ENCODE results near the gene PDE4D.

PDE4D gene

DNA sequence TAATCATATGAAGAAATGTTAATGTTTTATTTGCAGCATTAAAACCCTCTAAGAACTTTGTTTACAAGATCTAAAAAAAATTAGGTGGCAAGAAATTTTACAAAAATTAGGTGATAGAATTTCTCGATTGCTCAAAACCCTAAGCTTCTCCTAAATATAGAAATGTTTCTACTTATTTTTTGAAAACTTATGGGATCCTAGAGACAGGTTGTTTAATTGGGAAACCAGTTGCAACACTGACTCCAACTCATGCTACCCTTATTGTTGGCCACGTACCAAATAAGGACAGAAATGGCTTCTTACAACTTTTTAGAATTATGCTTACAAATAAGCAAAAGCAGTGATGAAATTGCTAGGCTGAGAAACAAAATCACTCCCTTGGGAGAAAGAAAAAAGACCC, 531.1 kb downstream of the PDE4D start:
- Mint-ChIP-seq H3K27me3 (ENCODE audit: low read depth) (peaks cover 41% of the 10 kb centered on the region), H3K4me1 (ENCODE audit: low read depth) (no peaks in the 10 kb centered on the region), H3K4me3 (no peak overlapping the region), H3K9me3 (no peaks in the 10 kb centered on the region), H3K36me3 (ENCODE audit: low read depth) (no peaks in the 10 kb centered on the region), H3K27ac (no peak overlapping the region)

DNA sequence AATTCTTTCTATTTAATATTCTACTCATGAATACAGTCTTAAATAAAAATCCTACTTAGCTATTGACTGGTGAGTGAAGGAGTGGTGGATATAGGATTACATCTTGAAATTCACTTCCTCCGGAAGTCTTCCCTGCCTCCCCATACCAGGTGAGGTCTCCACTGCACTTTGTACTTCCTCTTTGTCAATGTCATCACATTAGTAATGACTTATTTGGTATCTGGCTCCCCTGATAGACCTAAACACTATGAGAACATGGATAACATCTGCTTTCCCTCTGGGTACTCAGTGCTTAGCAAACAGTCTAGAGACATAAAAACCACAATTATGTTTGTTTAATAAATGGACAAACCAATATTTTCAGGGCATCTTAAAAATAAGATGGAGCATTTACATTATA, 532.1 kb downstream of the PDE4D start:
- no peaks in the 10 kb centered on the region for H3K36me3 Mint-ChIP-seq (ENCODE audit: low read depth)
- H3K4me3 Mint-ChIP-seq = no peak overlapping the region
- H3K27me3 Mint-ChIP-seq (ENCODE audit: low read depth) = peaks cover 40% of the 10 kb centered on the region
- H3K27ac Mint-ChIP-seq = no peak overlapping the region
- H3K9me3 Mint-ChIP-seq = no peaks in the 10 kb centered on the region
- H3K4me1 Mint-ChIP-seq (ENCODE audit: low read depth) = no peaks in the 10 kb centered on the region

DNA sequence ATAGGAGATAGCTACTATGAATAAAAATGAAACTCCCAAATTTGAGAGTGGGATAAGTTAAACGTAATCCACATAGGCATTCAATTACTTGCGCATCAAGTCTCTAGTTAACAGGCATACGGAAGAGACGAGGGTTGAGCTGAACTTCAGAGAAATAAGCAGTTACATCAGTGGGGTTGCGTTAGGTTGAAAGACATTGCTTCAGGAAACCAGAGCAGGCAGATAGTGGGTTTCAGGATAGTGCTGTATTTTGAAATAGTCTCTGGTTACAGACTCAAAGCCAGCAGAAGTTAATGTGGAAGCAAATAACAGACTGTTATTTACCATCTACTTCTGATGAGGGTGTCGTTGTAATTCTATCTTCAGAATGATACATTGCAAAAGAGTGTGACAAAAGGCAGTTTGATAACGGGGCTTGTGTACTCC, 533.4 kb downstream of the PDE4D start:
- Mint-ChIP-seq H3K4me3 (no peak overlapping the region), H3K27me3 (ENCODE audit: low read depth) (peaks cover 31% of the 10 kb centered on the region), H3K27ac (no peak overlapping the region), H3K9me3 (no peaks in the 10 kb centered on the region), H3K4me1 (ENCODE audit: low read depth) (no peaks in the 10 kb centered on the region), H3K36me3 (ENCODE audit: low read depth) (no peaks in the 10 kb centered on the region)

DNA sequence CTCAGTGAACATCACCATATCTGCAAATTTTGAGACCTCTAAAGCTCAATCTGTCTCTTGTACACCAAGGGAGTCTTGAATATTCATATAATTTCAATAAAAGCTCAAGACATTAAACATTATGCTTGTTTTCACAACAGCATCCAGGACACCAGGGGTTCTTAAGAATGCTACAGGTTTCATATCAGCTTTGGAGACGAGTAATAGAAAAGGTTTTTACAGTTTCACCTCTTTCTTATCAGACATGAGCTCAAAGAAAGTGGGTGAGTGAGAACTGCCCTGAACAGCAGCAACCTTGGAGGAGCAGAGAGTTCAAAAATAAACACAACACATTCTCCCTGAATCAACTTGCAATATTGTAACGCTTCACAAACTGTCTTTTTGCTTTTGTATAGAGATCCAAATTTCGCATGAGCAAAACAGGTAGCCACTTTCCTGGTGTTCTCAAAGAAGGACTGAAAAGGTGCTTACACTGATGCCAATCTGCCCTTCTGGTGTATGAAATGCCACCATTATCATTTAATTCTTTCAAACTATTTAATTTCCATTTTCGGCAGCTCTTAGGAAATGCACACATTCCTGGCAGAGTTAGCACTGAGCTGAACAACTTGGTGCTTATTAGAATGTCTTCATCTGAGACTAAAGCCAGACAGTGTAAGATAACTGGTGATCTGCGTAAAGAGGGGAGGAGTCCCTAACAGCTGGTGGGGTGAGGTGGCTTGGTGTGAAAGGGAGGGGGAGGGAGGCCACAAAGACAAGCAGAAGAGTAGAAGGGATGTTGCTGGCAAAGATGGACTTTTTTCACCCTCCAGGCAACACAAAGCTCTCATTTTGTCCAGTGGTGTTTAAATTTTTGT, 535.3 kb downstream of the PDE4D start:
- Mint-ChIP-seq H3K27me3 (ENCODE audit: low read depth) (peaks cover 25% of the 10 kb centered on the region), H3K27ac (no peak overlapping the region), H3K36me3 (ENCODE audit: low read depth) (no peaks in the 10 kb centered on the region), H3K4me1 (ENCODE audit: low read depth) (no peaks in the 10 kb centered on the region), H3K9me3 (no peaks in the 10 kb centered on the region), H3K4me3 (no peak overlapping the region)

DNA sequence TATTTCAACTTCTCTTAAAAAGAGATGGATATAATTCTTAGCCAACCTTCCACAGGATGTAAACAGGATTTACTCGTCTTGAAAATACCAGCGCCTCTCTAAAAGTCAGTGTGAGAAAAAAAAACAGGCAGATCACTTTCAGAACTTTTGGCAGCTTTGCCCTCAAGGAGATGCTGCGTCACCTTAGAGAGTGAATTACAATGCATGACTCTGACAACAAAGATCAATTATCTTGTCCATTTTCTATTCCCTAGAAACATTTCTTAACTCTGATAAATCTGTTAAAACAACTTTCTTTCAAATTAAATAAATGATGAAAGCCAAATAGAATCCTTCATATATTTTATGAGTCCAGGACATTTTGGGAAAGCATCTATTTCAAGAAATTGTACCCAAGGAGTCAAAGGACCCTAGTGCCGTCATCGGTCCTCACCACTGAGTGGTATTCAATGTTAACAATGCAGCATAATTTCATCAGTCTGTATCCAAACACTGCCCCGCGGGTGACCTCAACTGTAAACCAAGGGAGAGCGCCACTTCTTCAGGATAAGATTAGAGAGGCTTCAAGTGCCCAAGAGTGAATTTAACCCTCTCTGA, 536.0 kb downstream of the PDE4D start:
- H3K4me1 Mint-ChIP-seq (ENCODE audit: low read depth) = no peaks in the 10 kb centered on the region
- no peak overlapping the region for H3K27ac Mint-ChIP-seq
- no peaks in the 10 kb centered on the region for H3K36me3 Mint-ChIP-seq (ENCODE audit: low read depth)
- peaks cover 27% of the 10 kb centered on the region for H3K27me3 Mint-ChIP-seq (ENCODE audit: low read depth)
- H3K4me3 Mint-ChIP-seq = no peak overlapping the region
- no peaks in the 10 kb centered on the region for H3K9me3 Mint-ChIP-seq

DNA sequence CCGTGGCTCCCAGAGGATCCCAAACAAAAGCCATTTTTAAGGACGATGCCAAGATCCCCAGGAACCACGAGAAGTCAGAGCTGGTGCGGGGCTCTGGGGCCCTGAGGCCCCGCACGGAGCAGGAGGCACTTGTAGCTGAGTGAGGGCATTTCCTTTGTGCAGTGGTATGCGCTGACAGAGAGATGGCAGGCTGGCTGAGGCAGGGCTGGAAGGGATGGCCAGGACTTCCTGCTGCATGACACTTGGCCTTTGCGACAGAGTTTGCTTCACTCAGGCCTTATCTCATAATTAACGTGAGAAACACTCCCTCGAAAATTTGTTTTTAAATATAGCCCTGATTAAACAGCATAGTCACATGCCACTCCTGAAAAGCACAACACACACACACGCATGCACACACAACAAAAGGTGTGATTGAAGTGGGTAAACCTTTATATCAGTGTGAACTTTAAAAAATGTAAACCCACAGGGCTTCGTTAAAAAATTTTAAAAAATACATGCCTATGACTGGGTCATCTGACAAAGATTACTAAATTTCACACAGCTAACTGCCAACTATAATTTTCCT, 536.6 kb downstream of the PDE4D start:
- H3K36me3 Mint-ChIP-seq (ENCODE audit: low read depth) = no peaks in the 10 kb centered on the region
- no peak overlapping the region for H3K27ac Mint-ChIP-seq
- peaks cover 30% of the 10 kb centered on the region for H3K27me3 Mint-ChIP-seq (ENCODE audit: low read depth)
- no peak overlapping the region for H3K4me3 Mint-ChIP-seq
- no peaks in the 10 kb centered on the region for H3K4me1 Mint-ChIP-seq (ENCODE audit: low read depth)
- no peaks in the 10 kb centered on the region for H3K9me3 Mint-ChIP-seq

DNA sequence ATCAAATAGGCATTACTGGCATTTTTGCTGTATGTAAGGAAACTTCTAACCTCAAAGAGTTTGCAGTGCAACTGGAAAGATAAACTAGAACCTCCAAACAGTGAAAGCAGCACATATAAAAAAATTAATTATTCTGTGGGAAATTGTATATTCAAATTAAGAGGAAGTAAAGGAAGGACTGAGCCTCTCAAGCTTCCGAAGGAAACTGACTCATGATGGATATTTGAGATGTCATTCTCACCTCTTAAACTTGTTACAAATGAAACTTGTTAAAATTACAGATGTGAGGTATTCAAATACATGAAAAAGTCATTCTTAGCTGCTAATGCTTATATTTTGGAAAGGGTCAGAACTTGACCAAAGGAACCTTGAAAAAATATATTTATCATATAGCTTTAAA, 538.7 kb downstream of the PDE4D start:
- no peak overlapping the region for H3K4me3 Mint-ChIP-seq
- H3K27me3 Mint-ChIP-seq (ENCODE audit: low read depth) = peaks cover 30% of the 10 kb centered on the region
- H3K27ac Mint-ChIP-seq = no peak overlapping the region

DNA sequence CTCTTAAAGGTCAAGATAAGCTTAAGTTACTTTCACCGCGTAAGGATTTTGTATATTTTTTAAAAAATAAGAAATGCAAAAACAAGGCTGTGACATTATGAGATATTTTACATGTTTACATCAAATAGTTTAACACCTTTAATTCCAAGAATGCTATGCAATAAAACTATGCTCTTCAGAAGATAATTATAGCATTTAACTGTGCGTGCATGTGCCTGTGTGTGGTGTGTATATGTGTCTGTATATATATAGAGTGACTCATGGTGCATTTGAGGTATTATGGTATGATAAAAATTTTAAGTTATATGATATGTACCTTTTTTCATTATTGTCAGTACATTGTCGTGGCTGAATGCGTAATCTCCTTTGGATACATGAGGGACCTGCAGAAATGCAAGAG, 539.3 kb downstream of the PDE4D start:
- Mint-ChIP-seq H3K36me3 (ENCODE audit: low read depth) (no peaks in the 10 kb centered on the region), H3K27me3 (ENCODE audit: low read depth) (peaks cover 30% of the 10 kb centered on the region), H3K27ac (no peak overlapping the region), H3K4me1 (ENCODE audit: low read depth) (no peaks in the 10 kb centered on the region), H3K4me3 (no peak overlapping the region), H3K9me3 (no peaks in the 10 kb centered on the region)

More for the DNA sequence above, 538.7 kb downstream of the PDE4D start:
- Mint-ChIP-seq H3K4me1 (ENCODE audit: low read depth) (no peaks in the 10 kb centered on the region), H3K36me3 (ENCODE audit: low read depth) (no peaks in the 10 kb centered on the region), H3K9me3 (no peaks in the 10 kb centered on the region)

DNA sequence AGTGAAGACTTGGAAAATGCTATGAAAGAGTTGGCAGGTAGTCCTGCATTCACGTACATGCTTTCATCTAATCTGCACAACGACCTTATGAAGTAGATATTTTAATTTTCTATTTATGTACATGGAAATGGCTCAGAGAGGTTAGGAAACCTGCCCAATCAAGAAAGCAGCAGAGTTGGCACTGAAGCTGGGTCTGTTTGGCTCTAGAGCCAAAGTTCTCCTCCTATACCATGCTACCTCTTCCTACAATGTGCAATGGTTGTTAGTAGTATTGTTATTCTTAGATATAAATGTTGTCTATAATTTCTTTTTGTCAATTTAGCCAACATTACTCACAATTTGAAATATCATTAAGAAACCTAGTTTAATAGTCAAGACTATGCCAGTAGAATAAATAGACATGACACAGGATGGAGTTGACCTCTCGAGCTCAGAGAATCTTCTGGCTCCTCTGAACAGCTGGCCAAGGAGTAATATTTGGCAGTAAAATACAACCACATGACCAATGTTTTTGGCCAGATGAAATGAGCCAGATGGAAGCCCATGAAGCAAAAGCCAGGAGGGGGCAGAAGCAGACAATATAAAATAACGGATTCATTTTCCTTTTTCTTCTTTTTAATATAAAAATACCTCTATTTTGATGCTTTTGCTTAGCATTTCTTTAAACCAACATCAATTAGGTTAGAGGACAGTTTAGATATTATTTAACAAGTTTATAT, 542.3 kb downstream of the PDE4D start:
- Mint-ChIP-seq H3K36me3 (ENCODE audit: low read depth) (no peaks in the 10 kb centered on the region), H3K4me3 (no peak overlapping the region), H3K27ac (no peak overlapping the region), H3K27me3 (ENCODE audit: low read depth) (peaks cover 19% of the 10 kb centered on the region), H3K4me1 (ENCODE audit: low read depth) (no peaks in the 10 kb centered on the region), H3K9me3 (no peaks in the 10 kb centered on the region)

DNA sequence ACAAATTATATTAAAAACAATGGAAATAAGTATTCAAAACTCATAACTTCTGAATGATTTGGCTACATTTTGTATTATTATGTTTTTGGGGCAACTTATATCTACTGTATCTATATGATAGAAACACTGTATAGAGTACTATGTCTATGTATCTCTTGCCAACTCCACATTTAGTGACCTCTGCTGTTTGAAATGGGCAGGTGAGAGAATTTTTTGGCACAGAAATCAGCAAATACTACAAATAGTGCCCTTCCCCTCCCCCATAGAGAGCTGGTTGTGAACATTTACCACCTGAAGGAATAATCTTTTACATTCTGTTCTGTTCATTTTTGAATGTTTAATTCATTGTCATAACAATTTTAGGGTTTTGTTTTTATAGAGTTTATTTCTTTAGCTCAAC, 545.3 kb downstream of the PDE4D start:
- Mint-ChIP-seq H3K4me1 (ENCODE audit: low read depth) (no peaks in the 10 kb centered on the region), H3K36me3 (ENCODE audit: low read depth) (no peaks in the 10 kb centered on the region), H3K27me3 (ENCODE audit: low read depth) (peaks cover 15% of the 10 kb centered on the region), H3K27ac (no peak overlapping the region), H3K4me3 (no peak overlapping the region), H3K9me3 (no peaks in the 10 kb centered on the region)

DNA sequence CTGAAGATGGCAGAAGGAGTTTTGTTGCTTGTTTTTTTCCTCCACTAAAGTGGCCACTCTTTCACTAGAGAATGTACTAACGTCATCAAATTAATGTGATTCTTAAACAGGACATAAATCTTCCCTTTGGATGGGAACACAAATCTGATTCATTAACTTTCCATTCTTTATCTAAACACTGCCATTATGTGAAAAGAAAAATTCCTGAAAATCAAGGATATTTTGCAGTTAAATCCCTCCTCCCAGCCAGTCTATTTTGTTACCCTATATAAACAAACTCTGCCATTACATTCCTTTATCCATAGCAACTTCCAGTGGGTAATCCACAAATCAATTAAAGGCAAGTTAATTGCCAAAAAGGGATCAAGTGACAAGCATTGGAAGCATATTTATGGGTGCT, 546.5 kb downstream of the PDE4D start:
- Mint-ChIP-seq H3K36me3 (ENCODE audit: low read depth) (no peaks in the 10 kb centered on the region), H3K27ac (no peak overlapping the region), H3K27me3 (ENCODE audit: low read depth) (peaks cover 12% of the 10 kb centered on the region), H3K4me3 (no peak overlapping the region), H3K4me1 (ENCODE audit: low read depth) (no peaks in the 10 kb centered on the region), H3K9me3 (no peaks in the 10 kb centered on the region)

DNA sequence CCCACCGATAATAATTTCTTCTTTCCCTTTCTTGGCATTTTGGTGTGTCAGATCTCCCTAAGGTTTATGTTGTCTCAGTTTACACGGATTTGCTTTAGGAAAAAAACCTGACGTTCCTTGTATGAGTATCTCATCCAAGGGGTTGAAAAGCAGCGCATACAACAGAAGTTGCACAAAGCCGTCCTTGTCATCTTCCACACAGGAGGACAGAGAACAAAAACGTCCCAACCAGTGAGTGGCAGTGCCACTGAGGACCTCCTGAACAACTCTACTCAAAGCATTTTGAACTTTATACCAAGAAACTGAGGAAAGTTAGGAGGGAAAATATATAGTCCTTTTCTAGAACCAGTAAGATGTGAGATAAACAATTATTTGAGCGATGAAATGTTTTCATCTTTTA, 547.0 kb downstream of the PDE4D start:
- Mint-ChIP-seq H3K4me3 (no peak overlapping the region), H3K9me3 (no peaks in the 10 kb centered on the region), H3K27ac (no peak overlapping the region), H3K27me3 (ENCODE audit: low read depth) (peaks cover 10% of the 10 kb centered on the region), H3K36me3 (ENCODE audit: low read depth) (no peaks in the 10 kb centered on the region), H3K4me1 (ENCODE audit: low read depth) (no peaks in the 10 kb centered on the region)

DNA sequence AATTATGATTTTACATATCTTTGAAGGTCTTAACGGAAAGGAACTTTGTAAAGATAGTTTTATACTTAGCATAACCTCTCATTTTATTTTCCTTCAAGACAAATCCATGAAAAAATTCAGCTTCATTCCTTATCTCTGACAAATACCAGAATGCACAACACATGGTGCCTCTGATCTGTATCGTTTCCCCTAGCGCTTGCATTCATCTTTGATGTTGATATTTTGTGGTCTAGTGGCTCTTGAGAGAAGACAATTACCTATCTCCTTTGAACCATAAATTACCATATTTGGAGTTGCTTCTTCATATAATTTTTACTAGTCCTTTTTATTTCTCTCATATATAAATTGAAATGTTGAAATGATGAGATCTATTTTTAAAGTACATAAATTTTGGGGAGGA, 551.3 kb downstream of the PDE4D start:
- Mint-ChIP-seq H3K27me3 (ENCODE audit: low read depth) (peaks cover 20% of the 10 kb centered on the region), H3K27ac (no peak overlapping the region), H3K9me3 (no peaks in the 10 kb centered on the region), H3K36me3 (ENCODE audit: low read depth) (no peaks in the 10 kb centered on the region), H3K4me1 (ENCODE audit: low read depth) (no peaks in the 10 kb centered on the region), H3K4me3 (no peak overlapping the region)

DNA sequence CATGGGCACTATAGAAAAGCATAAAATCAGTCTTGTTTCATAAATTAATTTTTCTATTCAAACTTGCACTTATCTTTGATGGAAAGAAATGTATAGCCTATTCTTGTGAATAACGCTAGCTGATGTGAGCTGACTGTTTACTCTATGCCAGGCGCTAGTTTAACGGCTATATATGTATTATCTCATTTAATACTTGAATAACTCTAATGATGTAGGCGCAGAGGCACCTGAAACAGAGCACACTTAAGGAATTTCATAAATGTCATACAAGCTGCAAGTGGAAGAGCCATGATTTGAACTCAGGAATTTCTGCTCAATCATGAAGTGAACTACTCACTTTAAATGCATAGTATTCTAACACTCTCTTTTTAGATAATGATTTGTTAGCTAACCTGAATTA, 551.8 kb downstream of the PDE4D start:
- H3K36me3 Mint-ChIP-seq (ENCODE audit: low read depth) = no peaks in the 10 kb centered on the region
- H3K4me3 Mint-ChIP-seq = no peak overlapping the region
- H3K27ac Mint-ChIP-seq = no peak overlapping the region
- no peaks in the 10 kb centered on the region for H3K9me3 Mint-ChIP-seq
- no peaks in the 10 kb centered on the region for H3K4me1 Mint-ChIP-seq (ENCODE audit: low read depth)
- H3K27me3 Mint-ChIP-seq (ENCODE audit: low read depth) = peaks cover 20% of the 10 kb centered on the region

DNA sequence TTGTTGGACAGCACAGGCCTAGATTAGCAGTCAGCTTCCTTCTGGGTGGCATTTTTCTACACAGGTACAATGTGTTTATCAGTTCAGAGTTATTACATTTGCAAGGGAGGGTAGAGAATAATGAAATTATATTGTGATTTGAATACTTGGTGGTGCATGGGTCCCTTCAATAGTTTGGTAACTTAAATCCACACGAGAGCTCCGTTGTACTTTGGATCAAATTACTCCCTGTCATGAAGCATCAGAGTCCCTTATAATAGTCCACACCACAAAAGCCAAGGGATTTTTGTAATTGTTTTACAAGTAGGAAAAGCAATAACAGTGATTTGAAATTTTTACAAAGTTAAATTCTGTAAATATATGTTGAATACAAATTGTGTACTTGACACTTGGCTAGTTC, 552.4 kb downstream of the PDE4D start:
- Mint-ChIP-seq H3K36me3 (ENCODE audit: low read depth) (no peaks in the 10 kb centered on the region), H3K27me3 (ENCODE audit: low read depth) (peaks cover 20% of the 10 kb centered on the region), H3K27ac (no peak overlapping the region), H3K4me1 (ENCODE audit: low read depth) (no peaks in the 10 kb centered on the region), H3K4me3 (no peak overlapping the region), H3K9me3 (no peaks in the 10 kb centered on the region)

All from T-helper 1 cell treated with Interleukin-12 subunit alpha and Interleukin-12 subunit beta and Interleukin-4 antibody, amounts not matched to agents 30 μg/mL and 1 μg/mL, for 36 hours (primary cell).